Activated CD8-positive, alpha-beta memory T cell treated with anti-CD3 and anti-CD28 coated beads, Interleukin-2, amount 10 ng/mL, durations not matched to agents 7 days and 5 days (primary cell): Measurements from ENCODE around the gene CDC6. TPM values are rescaled to one million over a fixed set of nuclear protein-coding genes. Genes with fewer than 3 reads are reported as not detected.

Experiments
- ATAC-seq: fragments of 150-1000 bp; cut with Tn5 transposase; one replicate; pipeline ENCODE4 v1.10.0; 2021; ENCODE audit warnings: moderate library complexity
- CTCF ChIA-PET: fragments of 350-600 bp; sonication (Branson Sonifier 250); formaldehyde crosslinking; loops from one replicate; lab custom pipeline; 2021; ENCODE audit warnings: antibody characterized with exemption; lab: Charles Lee
- DNase-seq: peaks from one replicate; pipeline ENCODE4 v3.0.0-alpha.2; 2020
- H3K27ac Mint-ChIP-seq: one replicate; pipeline ENCODE4 v1.8.0; 2021; ENCODE audit warnings: mild to moderate bottlenecking, mixed read lengths
- H3K27me3 Mint-ChIP-seq: one replicate; pipeline ENCODE4 v1.8.0; 2021; ENCODE audit warnings: mixed read lengths
- H3K36me3 Mint-ChIP-seq: one replicate; pipeline ENCODE4 v1.8.0; 2021; ENCODE audit warnings: mild to moderate bottlenecking, mixed read lengths
- H3K4me1 Mint-ChIP-seq: one replicate; pipeline ENCODE4 v1.8.0; 2021; ENCODE audit warnings: mixed read lengths
- H3K4me3 Mint-ChIP-seq: one replicate; pipeline ENCODE4 v1.8.0; 2021; ENCODE audit warnings: mild to moderate bottlenecking, moderate library complexity, mixed read lengths
- H3K9me3 Mint-ChIP-seq: one replicate; pipeline ENCODE4 v1.8.0; 2022; ENCODE audit warnings: low read depth, mixed read lengths
- total RNA-seq, 2 experiments: library from RNA; stranded (reverse); gene quantifications; one replicate each; pipeline ENCODE4 v1.2.3, GENCODE V29; 2021

CDC6 gene
- total RNA-seq, 2 experiments from 2014 or later: 109 to 111 TPM

GRCh38 chr17:40265337-40265736 lies 22.3 kb upstream of the CDC6 start:
- Mint-ChIP-seq H3K27me3 (no peaks in the 10 kb centered on the region), H3K27ac (no peak overlapping the region), H3K36me3 (peaks cover 18% of the 10 kb centered on the region), H3K4me1 (no peaks in the 10 kb centered on the region), H3K9me3 (no peaks in the 10 kb centered on the region), H3K4me3 (no peak overlapping the region)
- CTCF ChIA-PET: no interaction called here
- ATAC-seq (no peak), DNase-seq (no peak)

- no peak for ATAC-seq
- CTCF ChIA-PET: interaction anchor here (2.8 kb wide), 1 partner anchor 65 kb away, joined by 6 read pairs; no protein-coding TSS in a partner anchor
- Mint-ChIP-seq H3K9me3 (no peaks in the 10 kb centered on the region), H3K36me3 (peaks cover 17% of the 10 kb centered on the region), H3K4me3 (no peak overlapping the region), H3K4me1 (no peaks in the 10 kb centered on the region), H3K27ac (no peak overlapping the region), H3K27me3 (no peaks in the 10 kb centered on the region)
- no peak for DNase-seq
These were observed 20.8 kb upstream of the CDC6 start for GRCh38 chr17:40266882-40267281.

GRCh38 chr17:40268141-40268712 lies 19.5 kb upstream of the CDC6 start:
- Mint-ChIP-seq H3K4me1 (no peaks in the 10 kb centered on the region), H3K4me3 (no peak overlapping the region), H3K9me3 (no peaks in the 10 kb centered on the region), H3K36me3 (peaks cover 10% of the 10 kb centered on the region), H3K27ac (no peak overlapping the region), H3K27me3 (no peaks in the 10 kb centered on the region)
- ATAC-seq: no peak
- CTCF ChIA-PET: interaction anchor here (0.8 to 2.8 kb wide), 3 partner anchors 13 to 67 kb away, joined by 3 to 6 read pairs (median 4); partner anchors contain the start of gene WIPF2
- DNase-seq: no peak

GRCh38 chr17:40278414-40278813 lies 9.3 kb upstream of the CDC6 start:
- no peak overlapping the region for H3K27ac Mint-ChIP-seq
- no peak overlapping the region for H3K4me3 Mint-ChIP-seq
- H3K27me3 Mint-ChIP-seq: no peaks in the 10 kb centered on the region
- no peak for DNase-seq
- no peak for ATAC-seq
- peaks cover 46% of the 10 kb centered on the region for H3K36me3 Mint-ChIP-seq
- CTCF ChIA-PET: no interaction called here
- no peaks in the 10 kb centered on the region for H3K9me3 Mint-ChIP-seq
- peaks cover 35% of the 10 kb centered on the region for H3K4me1 Mint-ChIP-seq

GRCh38 chr17:40279402-40279801 lies 8.3 kb upstream of the CDC6 start:
- Mint-ChIP-seq H3K36me3 (peaks cover 42% of the 10 kb centered on the region), H3K4me1 (peaks cover 44% of the 10 kb centered on the region), H3K9me3 (no peaks in the 10 kb centered on the region), H3K27ac (no peak overlapping the region), H3K4me3 (no peak overlapping the region), H3K27me3 (no peaks in the 10 kb centered on the region)
- CTCF ChIA-PET: no interaction called here
- no peak for DNase-seq
- ATAC-seq: no peak

GRCh38 chr17:40281663-40282062 lies 6.0 kb upstream of the CDC6 start:
- Mint-ChIP-seq H3K4me1 (peaks cover 49% of the 10 kb centered on the region), H3K4me3 (peak overlapping the region; percentile 35), H3K27me3 (no peaks in the 10 kb centered on the region), H3K9me3 (no peaks in the 10 kb centered on the region), H3K36me3 (peaks cover 34% of the 10 kb centered on the region), H3K27ac (peak overlapping the region; percentile 74)
- peak; percentile 59 for DNase-seq
- CTCF ChIA-PET: interaction anchor here (0.7 to 3.6 kb wide), 6 partner anchors 9 to 301 kb away, joined by 3 to 14 read pairs (median 4); partner anchors contain the start of genes PSMD3 and WIPF2
- ATAC-seq: peak; percentile 41

- CTCF ChIA-PET: interaction anchor here (0.9 to 3.6 kb wide), 13 partner anchors 10 to 277 kb away, joined by 3 to 15 read pairs (median 5); no protein-coding TSS in a partner anchor
- no peak overlapping the region for H3K4me3 Mint-ChIP-seq
- DNase-seq (no peak), ATAC-seq (peak; percentile 7)
- H3K27me3 Mint-ChIP-seq: no peaks in the 10 kb centered on the region
- H3K4me1 Mint-ChIP-seq: peaks cover 53% of the 10 kb centered on the region
- H3K36me3 Mint-ChIP-seq: peaks cover 25% of the 10 kb centered on the region
- peak overlapping the region; percentile 83 for H3K27ac Mint-ChIP-seq
- no peaks in the 10 kb centered on the region for H3K9me3 Mint-ChIP-seq
These were observed 4.0 kb upstream of the CDC6 start for GRCh38 chr17:40283662-40284061.

- peaks cover 29% of the 10 kb centered on the region for H3K36me3 Mint-ChIP-seq
- H3K9me3 Mint-ChIP-seq: no peaks in the 10 kb centered on the region
- no peak for ATAC-seq
- H3K27me3 Mint-ChIP-seq: no peaks in the 10 kb centered on the region
- CTCF ChIA-PET: interaction anchor here (0.7 to 3.6 kb wide), 12 partner anchors 9 to 277 kb away, joined by 3 to 15 read pairs (median 5); no protein-coding TSS in a partner anchor
- H3K27ac Mint-ChIP-seq: peak overlapping the region; percentile 7
- H3K4me1 Mint-ChIP-seq: peaks cover 52% of the 10 kb centered on the region
- H3K4me3 Mint-ChIP-seq: no peak overlapping the region
- DNase-seq: no peak
These were observed 3.5 kb upstream of the CDC6 start for GRCh38 chr17:40284085-40284713.

GRCh38 chr17:40286473-40286872 lies 1.2 kb upstream of the CDC6 start:
- DNase-seq (no peak), ATAC-seq (no peak)
- CTCF ChIA-PET: interaction anchor here (0.6 to 1.4 kb wide), 5 partner anchors 62 to 177 kb away, joined by 3 read pairs; partner anchors contain the start of gene WIPF2
- peaks cover 65% of the 10 kb centered on the region for H3K4me1 Mint-ChIP-seq
- H3K36me3 Mint-ChIP-seq: peaks cover 39% of the 10 kb centered on the region
- H3K9me3 Mint-ChIP-seq: no peaks in the 10 kb centered on the region
- no peak overlapping the region for H3K27ac Mint-ChIP-seq
- H3K4me3 Mint-ChIP-seq: no peak overlapping the region
- no peaks in the 10 kb centered on the region for H3K27me3 Mint-ChIP-seq

GRCh38 chr17:40287159-40287493 lies 553 bp upstream of the CDC6 start:
- Mint-ChIP-seq H3K9me3 (no peaks in the 10 kb centered on the region), H3K4me1 (peaks cover 62% of the 10 kb centered on the region), H3K36me3 (peaks cover 39% of the 10 kb centered on the region), H3K27me3 (no peaks in the 10 kb centered on the region), H3K4me3 (peak overlapping the region; percentile 99), H3K27ac (peak overlapping the region; percentile 98)
- ATAC-seq (no peak), DNase-seq (no peak)
- CTCF ChIA-PET: interaction anchor here (31.0 kb wide), 1 partner anchor 70 kb away, joined by 433 read pairs; no protein-coding TSS in a partner anchor

GRCh38 chr17:40290629-40291280 lies 3.1 kb downstream of the CDC6 start:
- peak; percentile 66 for DNase-seq
- H3K4me1 Mint-ChIP-seq: peaks cover 57% of the 10 kb centered on the region
- H3K9me3 Mint-ChIP-seq: no peaks in the 10 kb centered on the region
- H3K36me3 Mint-ChIP-seq: peaks cover 52% of the 10 kb centered on the region
- ATAC-seq: no peak
- peak overlapping the region; percentile 58 for H3K27ac Mint-ChIP-seq
- no peak overlapping the region for H3K4me3 Mint-ChIP-seq
- CTCF ChIA-PET: interaction anchor here (0.8 to 31.0 kb wide), 13 partner anchors 9 to 177 kb away, joined by 3 to 433 read pairs (median 4); partner anchors contain the start of gene WIPF2
- no peaks in the 10 kb centered on the region for H3K27me3 Mint-ChIP-seq

- Mint-ChIP-seq H3K4me3 (no peak overlapping the region), H3K27ac (peak overlapping the region; percentile 58), H3K27me3 (no peaks in the 10 kb centered on the region), H3K4me1 (peaks cover 59% of the 10 kb centered on the region), H3K9me3 (no peaks in the 10 kb centered on the region), H3K36me3 (peaks cover 57% of the 10 kb centered on the region)
- CTCF ChIA-PET: interaction anchor here (0.9 to 31.0 kb wide), 9 partner anchors 12 to 178 kb away, joined by 3 to 433 read pairs (median 6); partner anchors contain the start of gene WIPF2
- ATAC-seq (no peak), DNase-seq (no peak)
These were observed 3.6 kb downstream of the CDC6 start for GRCh38 chr17:40291281-40291664.

GRCh38 chr17:40293363-40293762 lies 5.7 kb downstream of the CDC6 start:
- DNase-seq (no peak), ATAC-seq (no peak)
- H3K36me3 Mint-ChIP-seq: peaks cover 64% of the 10 kb centered on the region
- H3K27ac Mint-ChIP-seq: no peak overlapping the region
- H3K4me3 Mint-ChIP-seq: no peak overlapping the region
- H3K4me1 Mint-ChIP-seq: peaks cover 54% of the 10 kb centered on the region
- no peaks in the 10 kb centered on the region for H3K27me3 Mint-ChIP-seq
- CTCF ChIA-PET: interaction anchor here (1.0 to 31.0 kb wide), 10 partner anchors 10 to 180 kb away, joined by 3 to 433 read pairs (median 4); no protein-coding TSS in a partner anchor
- H3K9me3 Mint-ChIP-seq: no peaks in the 10 kb centered on the region
